Fibroblast of lung (primary cell): ENCODE results near the gene SCAPER. TPM values are rescaled to one million over a fixed set of nuclear protein-coding genes. Genes with fewer than 3 reads are reported as not detected.

Experiments
- DNase-seq, 2 donors: peaks; one replicate each; pipeline versions ENCODE4 v3.0.0 to v3.0.0-alpha.2; 2010; ENCODE audit warnings: low read depth in 2 of 2
- H2AFZ ChIP-seq: 2 replicates; pipeline ENCODE4 v1.5.1; 2012; ENCODE audit warnings: low read length, control low read depth, inconsistent platforms
- H3K27ac ChIP-seq: 2 replicates; pipeline ENCODE4 v1.5.1; 2011; ENCODE audit warnings: low read length, control low read depth; ENCODE audit not compliant: insufficient read depth
- H3K27me3 ChIP-seq: 2 replicates; pipeline ENCODE4 v1.5.1; 2011; ENCODE audit warnings: mild to moderate bottlenecking, low read length; ENCODE audit not compliant: control insufficient read depth, insufficient read depth
- H3K36me3 ChIP-seq: 2 replicates; pipeline ENCODE4 v1.5.1; 2011; ENCODE audit warnings: low read length; ENCODE audit not compliant: control insufficient read depth, insufficient read depth
- H3K4me1 ChIP-seq: 2 replicates; pipeline ENCODE4 v1.5.1; 2011; ENCODE audit warnings: low read length; ENCODE audit not compliant: control insufficient read depth, insufficient read depth; ENCODE audit errors: extremely low read depth
- H3K4me2 ChIP-seq: 2 replicates; pipeline ENCODE4 v1.5.1; 2011; ENCODE audit warnings: low read length, control low read depth; ENCODE audit not compliant: insufficient read depth; ENCODE audit errors: extremely low read depth
- H3K4me3 ChIP-seq, 4 experiments: fragments of 200-600 bp in 1 of 4; sonication (generic) in 1 of 4; replicated peaks in 1 of 4; 2 replicates each; pipeline ENCODE4 v1.5.1; 2011 to 2016; ENCODE audit warnings: low read length in 4 of 4, low read depth in 3 of 4, mild to moderate bottlenecking in 3 of 4, control low read depth in 2 of 4, inconsistent platforms in 1 of 4, mixed read lengths in 1 of 4; ENCODE audit not compliant: insufficient read depth in 1 of 4; ENCODE audit errors: control extremely low read depth in 1 of 4
- H3K79me2 ChIP-seq: 2 replicates; pipeline ENCODE4 v1.5.1; 2012; ENCODE audit warnings: mild to moderate bottlenecking, low read length, inconsistent platforms; ENCODE audit not compliant: control insufficient read depth, insufficient read depth
- H3K9ac ChIP-seq: 2 replicates; pipeline ENCODE4 v1.5.1; 2011; ENCODE audit warnings: mild to moderate bottlenecking, low read length, control low read depth; ENCODE audit not compliant: insufficient read depth
- H3K9me3 ChIP-seq: 2 replicates; pipeline ENCODE4 v1.5.1; 2012; ENCODE audit warnings: low read depth, low read length; ENCODE audit not compliant: control insufficient read depth, insufficient read depth
- H4K20me1 ChIP-seq: 2 replicates; pipeline ENCODE4 v1.5.1; 2011; ENCODE audit warnings: low read length; ENCODE audit not compliant: control insufficient read depth, insufficient read depth; ENCODE audit errors: extremely low read depth
- CTCF ChIP-seq, 2 donors: IDR thresholded peaks in 1 of 2; conservative IDR thresholded peaks in 1 of 2; 1 replicate in 1 of 2; 2 replicates in 1 of 2; pipeline ENCODE4 v1.5.1; 2011 to 2012; ENCODE audit warnings: low read length in 2 of 2, control low read depth in 1 of 2, inconsistent platforms in 1 of 2, low read depth in 1 of 2, mild to moderate bottlenecking in 1 of 2
- EZH2 ChIP-seq: IDR thresholded peaks from 2 replicates; pipeline ENCODE4 v1.5.1; 2012; ENCODE audit warnings: low read length, control low read depth, mild to moderate bottlenecking; ENCODE audit errors: missing control alignments
- polyA plus RNA-seq, 2 donors: library from polyadenylated mRNA; depleted of rRNA in 1 of 2; stranded (reverse) in 1 of 2; unstranded in 1 of 2; fragments of >200 nt; gene quantifications; 2 replicates each; pipeline ENCODE4 v1.2.1, GENCODE V29; 2011 to 2012; ENCODE audit warnings: missing spikeins in 1 of 2
- total RNA-seq: library from RNA; depleted of rRNA; stranded (reverse); fragments of >200 nt; gene quantifications from 2 replicates; pipeline ENCODE4 v1.2.1, GENCODE V29; 2014

The SCAPER gene
- total and polyA plus RNA-seq, 2 donors (not counting 1 experiment from before 2014, with no cell fraction given), result 2.3 to 9.1 TPM

- no peak overlapping the region for H3K9ac ChIP-seq
- no peak overlapping the region for H3K4me2 ChIP-seq
- no peaks in the 10 kb centered on the region for H3K4me1 ChIP-seq
- no peaks in the 10 kb centered on the region for H3K9me3 ChIP-seq
- H3K36me3 ChIP-seq, result no peaks in the 10 kb centered on the region
- no peaks in the 10 kb centered on the region for H4K20me1 ChIP-seq
- no peak overlapping the region for H3K4me3 ChIP-seq
- TF ChIP-seq CTCF (conservative IDR thresholded peaks at IDR 0.05 in 1 of 2, IDR thresholded peaks at IDR 0.05 in 1 of 2; ENCODE audit: low read depth in 1 of 2, low read length in 2 of 2), result no peak
- TF ChIP-seq EZH2, result no peak
- DNase-seq, result peak; percentile 4 to 77
- H3K27me3 ChIP-seq, result no peaks in the 10 kb centered on the region
- H3K79me2 ChIP-seq, result no peaks in the 10 kb centered on the region
- no peak overlapping the region for H3K27ac ChIP-seq
- no peak overlapping the region for H2AFZ ChIP-seq
These were observed 444.3 kb downstream of the SCAPER start for GRCh38 chr15:76460871-76461270.

GRCh38 chr15:76460347-76460746 is 444.8 kb downstream of the SCAPER start:
- no peaks in the 10 kb centered on the region for H4K20me1 ChIP-seq

GRCh38 chr15:76451540-76451939 is 453.6 kb downstream of the SCAPER start:
- Histone ChIP-seq H2AFZ (no peak overlapping the region), H3K9me3 (no peaks in the 10 kb centered on the region), H3K4me2 (no peak overlapping the region), H3K79me2 (no peaks in the 10 kb centered on the region), H3K27me3 (no peaks in the 10 kb centered on the region), H3K36me3 (no peaks in the 10 kb centered on the region), H3K4me1 (no peaks in the 10 kb centered on the region), H3K27ac (no peak overlapping the region), H3K9ac (no peak overlapping the region), H4K20me1 (no peaks in the 10 kb centered on the region), H3K4me3 (no peak overlapping the region)
- TF ChIP-seq CTCF (conservative IDR thresholded peaks at IDR 0.05 in 1 of 2, IDR thresholded peaks at IDR 0.05 in 1 of 2; ENCODE audit: low read depth in 1 of 2, low read length in 2 of 2), result no peak
- TF ChIP-seq EZH2, result no peak
- DNase-seq, result no peak

More at GRCh38 chr15:76460347-76460746, 444.8 kb downstream of the SCAPER start:
- H3K4me3 ChIP-seq, result no peak overlapping the region
- no peak overlapping the region for H3K27ac ChIP-seq
- no peak overlapping the region for H3K9ac ChIP-seq
- H3K36me3 ChIP-seq, result no peaks in the 10 kb centered on the region
- H2AFZ ChIP-seq, result no peak overlapping the region
- no peak for DNase-seq
- H3K79me2 ChIP-seq, result no peaks in the 10 kb centered on the region
- H3K27me3 ChIP-seq, result no peaks in the 10 kb centered on the region
- no peaks in the 10 kb centered on the region for H3K9me3 ChIP-seq
- H3K4me2 ChIP-seq, result no peak overlapping the region
- TF ChIP-seq CTCF (conservative IDR thresholded peaks at IDR 0.05 in 1 of 2, IDR thresholded peaks at IDR 0.05 in 1 of 2; ENCODE audit: low read depth in 1 of 2, low read length in 2 of 2) (no peak), EZH2 (no peak)
- H3K4me1 ChIP-seq, result no peaks in the 10 kb centered on the region
